Esophagus muscularis mucosa (tissue), 4 donors: ENCODE results near the gene ITFG1. TPM values are rescaled to one million over a fixed set of nuclear protein-coding genes. Genes with fewer than 3 reads are reported as not detected.

Experiments
- DNase-seq: peaks from one replicate; pipeline ENCODE4 v3.0.0-alpha.2; 2017; ENCODE audit errors: extremely low spot score
- H3K27ac ChIP-seq, 4 donors: fragments of 200-600 bp; sonication (generic); replicated peaks in 1 of 4; 1 replicate in 3 of 4; 2 replicates in 1 of 4; pipeline ENCODE4 v1.5.1; 2016 to 2019; ENCODE audit warnings: mild to moderate bottlenecking in 1 of 4
- H3K27me3 ChIP-seq, 4 donors: fragments of 200-600 bp; sonication (generic); one replicate each; pipeline versions ENCODE4 v1.5.1 to v1.6.0; 2016 to 2019
- H3K36me3 ChIP-seq, 4 donors: fragments of 200-600 bp; sonication (generic); one replicate each; pipeline ENCODE4 v1.5.1; 2016 to 2019
- H3K4me1 ChIP-seq, 4 donors: fragments of 200-600 bp; sonication (generic); one replicate each; pipeline ENCODE4 v1.5.1; 2016 to 2019
- H3K4me3 ChIP-seq, 4 donors: fragments of 200-600 bp; sonication (generic); 1 replicate in 2 of 4; 2 replicates in 2 of 4; pipeline ENCODE4 v1.5.1; 2016 to 2019; ENCODE audit warnings: mild to moderate bottlenecking in 4 of 4, moderate library complexity in 1 of 4
- H3K9me3 ChIP-seq, 4 donors: fragments of 200-600 bp; sonication (generic); 1 replicate in 3 of 4; 2 replicates in 1 of 4; pipeline ENCODE4 v1.5.1; 2016 to 2019
- CTCF ChIP-seq, 3 experiments: fragments of 200-600 bp in 2 of 3; fragments of 450-650 bp in 1 of 3; sonication (generic) in 2 of 3; IDR thresholded peaks; one replicate each; pipeline ENCODE4 v1.5.1; 2017 to 2019; ENCODE audit warnings: antibody characterized with exemption in 3 of 3, mild to moderate bottlenecking in 2 of 3, moderate library complexity in 1 of 3
- EP300 ChIP-seq: sonication (generic); formaldehyde crosslinking; IDR thresholded peaks from one replicate; pipeline ENCODE4 v1.6.1; 2017; ENCODE audit warnings: antibody characterized with exemption
- POLR2A ChIP-seq: fragments of 450-650 bp; IDR thresholded peaks from one replicate; pipeline ENCODE4 v1.6.1; 2017; ENCODE audit warnings: antibody characterized with exemption, moderate library complexity, mild to moderate bottlenecking, low read depth
- POLR2AphosphoS5 ChIP-seq, 2 donors: sonication (generic); formaldehyde crosslinking; IDR thresholded peaks; one replicate each; pipeline ENCODE4 v1.6.1; 2017; ENCODE audit warnings: antibody characterized with exemption in 2 of 2
- WGBS: methylation state at CpG from one replicate; pipeline ENCODE4 v1.1.5; 2018; 5-methylcytosine and 5-hydroxymethylcytosine counted together
- intact Hi-C: fragments of 100-400 bp; cut with DNase I; formaldehyde crosslinking; loops from one replicate; pipeline ENCODE4 v1.15.1; 2023
- total RNA-seq, 4 donors: library from RNA; depleted of rRNA; stranded (reverse); fragments of >200 nt; gene quantifications; one replicate each; pipeline versions ENCODE4 v1.1.0 to v1.2.1, GENCODE V29; 2016

ITFG1 gene
- total RNA-seq: 10 to 100 TPM; 32.2 to 44.4 (median 41.7) TPM

GRCh38 chr16:47460711-47461597 lies at the start of gene ITFG1, which contains the start of gene PHKB:
Gene ITFG1, minus strand, starts transcription at chr16:47461063. Its CDS starts 18 bp downstream, at chr16:47461045.
Gene PHKB, plus strand, starts transcription at chr16:47461331. Its CDS starts 20 bp downstream, at chr16:47461351.
- Histone ChIP-seq H3K9me3 (no peaks in the 10 kb centered on the region), H3K27me3 (no peaks in the 10 kb centered on the region), H3K36me3 (peaks cover 0 to 26% (median 12%) of the 10 kb centered on the region in 4 donors), H3K4me3 (peak within 1 kb of the TSS; percentile 85 to 96 (median 92)), H3K4me1 (peaks cover 54 to 63% (median 55%) of the 10 kb centered on the region in 4 donors), H3K27ac (peak within 1 kb of the TSS; percentile 95 to 99 (median 97))
- TF ChIP-seq EP300 (no peak), POLR2A (no peak), CTCF (IDR thresholded peaks at IDR 0.05) (peak in 1 of 3 experiments; percentile 21), POLR2AphosphoS5 (IDR thresholded peaks at IDR 0.05) (peak; percentile 79 to 84)
- under 1% methylated on average over 59 of the region's 82 CpGs for WGBS
- intact Hi-C loops: no loop called here
- DNase-seq: peak; percentile 95

- no peak overlapping the region for H3K4me3 ChIP-seq
- DNase-seq: no peak
- no peaks in the 10 kb centered on the region for H3K9me3 ChIP-seq
- TF ChIP-seq CTCF (IDR thresholded peaks at IDR 0.05) (no peak), POLR2AphosphoS5 (IDR thresholded peaks at IDR 0.05) (no peak), EP300 (no peak), POLR2A (no peak)
- no peak overlapping the region for H3K27ac ChIP-seq
- H3K4me1 ChIP-seq: no peaks in the 10 kb centered on the region
- peaks cover 33 to 67% (median 46%) of the 10 kb centered on the region in 4 donors for H3K36me3 ChIP-seq
- no peaks in the 10 kb centered on the region for H3K27me3 ChIP-seq
- intact Hi-C loops: no loop called here
- 45% methylated on average over 1 of the region's 1 CpG for WGBS
Measured at GRCh38 chr16:47507701-47508100, 46.8 kb upstream of the ITFG1 start.

- intact Hi-C loops: no loop called here
- no peak overlapping the region for H3K27ac ChIP-seq
- H3K4me3 ChIP-seq: no peak overlapping the region
- DNase-seq: no peak
- no peaks in the 10 kb centered on the region for H3K4me1 ChIP-seq
- TF ChIP-seq POLR2A (no peak), POLR2AphosphoS5 (IDR thresholded peaks at IDR 0.05) (no peak), EP300 (no peak), CTCF (IDR thresholded peaks at IDR 0.05) (no peak)
- peaks cover 25 to 65% (median 40%) of the 10 kb centered on the region in 4 donors for H3K36me3 ChIP-seq
- 74% methylated on average over 2 of the region's 2 CpGs for WGBS
- H3K9me3 ChIP-seq: no peaks in the 10 kb centered on the region
- no peaks in the 10 kb centered on the region for H3K27me3 ChIP-seq
Measured at GRCh38 chr16:47506800-47507199, 45.9 kb upstream of the ITFG1 start.

- no peaks in the 10 kb centered on the region for H3K27me3 ChIP-seq
- no peak overlapping the region for H3K4me3 ChIP-seq
- DNase-seq: no peak
- no peak for TF ChIP-seq EP300
- TF ChIP-seq POLR2A: no peak
- no peak for TF ChIP-seq CTCF (IDR thresholded peaks at IDR 0.05)
- TF ChIP-seq POLR2AphosphoS5 (IDR thresholded peaks at IDR 0.05): no peak
- H3K36me3 ChIP-seq: peaks cover 32 to 68% (median 47%) of the 10 kb centered on the region in 4 donors
- intact Hi-C loops: no loop called here
- no peak overlapping the region for H3K27ac ChIP-seq
- WGBS: 90% methylated on average over 6 of the region's 7 CpGs
- no peaks in the 10 kb centered on the region for H3K4me1 ChIP-seq
- H3K9me3 ChIP-seq: no peaks in the 10 kb centered on the region
Measured at GRCh38 chr16:47504599-47504998, 43.7 kb upstream of the ITFG1 start.
